OCI-LY1 (cell line): ENCODE measurements around the gene FOXD1.

Experiments used
- H2AFZ ChIP-seq: fragments of 200-600 bp; sonication (generic), shearing (Covaris generic); 2 replicates; pipeline ENCODE4 v1.6.0; 2014; ENCODE audit warnings: antibody characterized with exemption, mild to moderate bottlenecking, low read length
- H3F3A ChIP-seq: fragments of 200-600 bp; sonication (generic), shearing (Covaris generic); 2 replicates; pipeline ENCODE4 v1.6.0; 2014; ENCODE audit warnings: mild to moderate bottlenecking, antibody characterized with exemption, low read length, moderate library complexity; ENCODE audit not compliant: insufficient read depth
- H3K27ac ChIP-seq: fragments of 200-600 bp; sonication (generic); 2 replicates; pipeline ENCODE4 v1.5.1; 2014; ENCODE audit warnings: low read length, mixed run types, mild to moderate bottlenecking, low read depth; ENCODE audit not compliant: poor library complexity, severe bottlenecking
- H3K27me3 ChIP-seq: fragments of 200-600 bp; sonication (generic); 2 replicates; pipeline ENCODE4 v1.6.0; 2014; ENCODE audit warnings: antibody characterized with exemption, mild to moderate bottlenecking, low read length, moderate library complexity; ENCODE audit not compliant: insufficient read depth
- H3K36me3 ChIP-seq: fragments of 200-600 bp; sonication (generic); 2 replicates; pipeline ENCODE4 v1.6.1; 2014; ENCODE audit warnings: mild to moderate bottlenecking, antibody characterized with exemption, low read length, moderate library complexity, mixed read lengths; ENCODE audit not compliant: insufficient read depth
- H3K4me1 ChIP-seq: fragments of 200-600 bp; sonication (generic); 2 replicates; pipeline ENCODE4 v1.5.1; 2014; ENCODE audit warnings: mild to moderate bottlenecking, low read length, moderate library complexity; ENCODE audit not compliant: insufficient read depth, severe bottlenecking
- H3K4me2 ChIP-seq: fragments of 200-600 bp; sonication (generic), shearing (Covaris generic); 2 replicates; pipeline ENCODE4 v1.6.1; 2014; ENCODE audit warnings: low read length
- H3K4me3 ChIP-seq: fragments of 200-600 bp; sonication (generic); 2 replicates; pipeline ENCODE4 v1.5.1; 2014; ENCODE audit warnings: low read length, low read depth, mild to moderate bottlenecking, mixed read lengths; ENCODE audit not compliant: poor library complexity, severe bottlenecking
- H3K79me2 ChIP-seq: fragments of 200-600 bp; shearing (Covaris generic); 2 replicates; pipeline ENCODE4 v1.6.1; 2016; ENCODE audit warnings: mixed run types, low read length, mixed read lengths; ENCODE audit not compliant: insufficient read depth
- H3K9ac ChIP-seq: fragments of 200-600 bp; sonication (generic), shearing (Covaris generic); 2 replicates; pipeline ENCODE4 v1.6.1; 2014; ENCODE audit warnings: mild to moderate bottlenecking, low read length, mixed read lengths
- H3K9me2 ChIP-seq: fragments of 200-600 bp; sonication (generic), shearing (Covaris generic); 2 replicates; pipeline ENCODE4 v1.6.1; 2014; ENCODE audit warnings: low read depth, mild to moderate bottlenecking, low read length, mixed read lengths
- H3K9me3 ChIP-seq: fragments of 200-600 bp; shearing (Covaris generic); 2 replicates; pipeline ENCODE4 v1.6.1; 2014; ENCODE audit warnings: low read length, mixed read lengths
- H4K20me1 ChIP-seq: fragments of 200-600 bp; sonication (generic), shearing (Covaris generic); 2 replicates; pipeline ENCODE4 v1.6.0; 2016; ENCODE audit warnings: mild to moderate bottlenecking, low read length; ENCODE audit not compliant: insufficient read depth
- CTCF ChIP-seq: fragments of 200-600 bp; sonication (generic), shearing (Covaris generic); IDR thresholded peaks from 2 replicates; pipeline ENCODE4 v1.5.1; 2017; ENCODE audit warnings: mild to moderate bottlenecking, antibody characterized with exemption, low read length, moderate library complexity, mixed read lengths
- EZH2 ChIP-seq: fragments of 200-600 bp; sonication (generic), shearing (Covaris generic); IDR thresholded peaks from 2 replicates; pipeline ENCODE4 v1.8.0; 2017; ENCODE audit warnings: borderline replicate concordance, mixed run types, mild to moderate bottlenecking, antibody characterized with exemption, low read length, moderate library complexity, mixed read lengths

Gene FOXD1

GRCh38 chr5:73445665-73446630, 2.6 kb downstream of the FOXD1 start:
- Histone ChIP-seq H3K9ac (no peak overlapping the region), H3K36me3 (no peaks in the 10 kb centered on the region)

GRCh38 chr5:73444499-73445438, 3.8 kb downstream of the FOXD1 start:
- H3K27me3 ChIP-seq = no peaks in the 10 kb centered on the region
- H3K9me2 ChIP-seq = no peaks in the 10 kb centered on the region
- H2AFZ ChIP-seq = no peak overlapping the region
- TF ChIP-seq CTCF (no peak), EZH2 (no peak)
- no peaks in the 10 kb centered on the region for H3F3A ChIP-seq
- H3K36me3 ChIP-seq = no peaks in the 10 kb centered on the region
- H4K20me1 ChIP-seq = no peaks in the 10 kb centered on the region
- no peak overlapping the region for H3K27ac ChIP-seq
- H3K4me3 ChIP-seq = no peak overlapping the region
- H3K9me3 ChIP-seq = no peaks in the 10 kb centered on the region
- no peaks in the 10 kb centered on the region for H3K79me2 ChIP-seq
- H3K4me1 ChIP-seq = peaks cover 9% of the 10 kb centered on the region
- no peak overlapping the region for H3K4me2 ChIP-seq
- H3K9ac ChIP-seq = no peak overlapping the region

More at GRCh38 chr5:73445665-73446630, 2.6 kb downstream of the FOXD1 start:
- TF ChIP-seq EZH2 (no peak), CTCF (no peak)
- no peaks in the 10 kb centered on the region for H3K27me3 ChIP-seq
- H2AFZ ChIP-seq = no peak overlapping the region
- H3K27ac ChIP-seq = no peak overlapping the region
- H3K79me2 ChIP-seq = no peaks in the 10 kb centered on the region
- no peaks in the 10 kb centered on the region for H4K20me1 ChIP-seq
- H3K9me3 ChIP-seq = no peaks in the 10 kb centered on the region
- H3K4me1 ChIP-seq = peaks cover 9% of the 10 kb centered on the region
- no peaks in the 10 kb centered on the region for H3K9me2 ChIP-seq
- H3K4me2 ChIP-seq = peak overlapping the region; percentile 52
- H3K4me3 ChIP-seq = peak overlapping the region; percentile 44
- H3F3A ChIP-seq = no peaks in the 10 kb centered on the region

- H4K20me1 ChIP-seq = no peaks in the 10 kb centered on the region
- H3K4me2 ChIP-seq = no peak overlapping the region
These were observed 4.6 kb downstream of the FOXD1 start for GRCh38 chr5:73443829-73444498.

More at GRCh38 chr5:73443829-73444498, 4.6 kb downstream of the FOXD1 start:
- H3K9ac ChIP-seq = no peak overlapping the region
- peaks cover 4% of the 10 kb centered on the region for H3K4me1 ChIP-seq
- no peaks in the 10 kb centered on the region for H3K9me3 ChIP-seq
- H3K27me3 ChIP-seq = no peaks in the 10 kb centered on the region
- H2AFZ ChIP-seq = no peak overlapping the region
- H3K79me2 ChIP-seq = no peaks in the 10 kb centered on the region
- H3K4me3 ChIP-seq = no peak overlapping the region
- no peak overlapping the region for H3K27ac ChIP-seq
- H3F3A ChIP-seq = no peaks in the 10 kb centered on the region
- H3K36me3 ChIP-seq = no peaks in the 10 kb centered on the region
- no peak for TF ChIP-seq CTCF
- no peak for TF ChIP-seq EZH2
- H3K9me2 ChIP-seq = no peaks in the 10 kb centered on the region
